ENCODE results near the gene VWF. TPM values are rescaled to one million over a fixed set of nuclear protein-coding genes. Genes with fewer than 3 reads are reported as not detected.
A peak's percentile ranks its signal among the peaks of the same experiment; 100 is the strongest.
"Not testable (repeated sequence)": the region's sequence is repeated elsewhere in the genome, so short reads cannot be mapped to it uniquely, and the experiment has no call there.

The VWF gene
- total RNA-seq, 2 experiments from 2014 or later: not detected

- DNase-seq (no peak), ATAC-seq (no peak)
- H3K9me3 Mint-ChIP-seq (ENCODE audit: insufficient read depth): no peaks in the 10 kb centered on the region
- peaks cover 5% of the 10 kb centered on the region for H3K27me3 Mint-ChIP-seq (ENCODE audit: low read depth)
- CTCF ChIA-PET: no interaction called here
- H3K27ac Mint-ChIP-seq: no peak overlapping the region
- H3K36me3 Mint-ChIP-seq (ENCODE audit: low read depth): no peaks in the 10 kb centered on the region
- POLR2A ChIA-PET: no interaction called here
- no peaks in the 10 kb centered on the region for H3K4me1 Mint-ChIP-seq (ENCODE audit: low read depth)
- no peak overlapping the region for H3K4me3 Mint-ChIP-seq
These were observed 107.7 kb downstream of the VWF start for GRCh38 chr12:6016756-6017155.

DNA sequence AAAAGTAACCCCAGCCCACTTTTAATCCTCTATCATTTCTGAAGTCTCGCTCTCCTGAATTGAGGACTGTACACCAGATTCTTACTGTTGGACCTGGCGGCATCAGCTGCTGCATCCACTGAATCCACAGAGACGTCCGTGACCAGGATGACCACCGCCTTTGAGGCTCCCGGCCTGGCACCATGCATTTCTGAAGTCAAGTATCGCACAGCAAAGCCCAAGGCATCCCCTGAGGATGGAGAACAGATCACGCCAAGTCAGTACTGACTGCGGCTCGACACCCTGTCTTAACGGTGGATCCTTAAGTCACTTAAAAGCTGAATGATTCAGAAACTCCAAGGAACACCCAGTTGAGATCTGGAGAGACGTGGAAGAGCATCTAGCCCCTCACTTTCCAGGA, 108.5 kb downstream of the VWF start:
- H3K4me3 Mint-ChIP-seq; H3K27ac Mint-ChIP-seq; H3K9me3 Mint-ChIP-seq (ENCODE audit: insufficient read depth); ATAC-seq; H3K36me3 Mint-ChIP-seq (ENCODE audit: low read depth); H3K4me1 Mint-ChIP-seq (ENCODE audit: low read depth); DNase-seq; H3K27me3 Mint-ChIP-seq (ENCODE audit: low read depth); POLR2A ChIA-PET; CTCF ChIA-PET: not testable (repeated sequence)

GRCh38 chr12:6015271-6015670, 109.2 kb downstream of the VWF start:
- H3K4me1 Mint-ChIP-seq (ENCODE audit: low read depth); POLR2A ChIA-PET; ATAC-seq; H3K9me3 Mint-ChIP-seq (ENCODE audit: insufficient read depth); H3K27ac Mint-ChIP-seq; H3K27me3 Mint-ChIP-seq (ENCODE audit: low read depth); DNase-seq; H3K36me3 Mint-ChIP-seq (ENCODE audit: low read depth); H3K4me3 Mint-ChIP-seq: not testable (repeated sequence)
- CTCF ChIA-PET: interaction anchor here (1.4 to 1.6 kb wide), 2 partner anchors 22 to 27 kb away, joined by 4 to 6 read pairs; no protein-coding TSS in a partner anchor

- H3K4me1 Mint-ChIP-seq (ENCODE audit: low read depth); CTCF ChIA-PET; H3K4me3 Mint-ChIP-seq; DNase-seq; H3K27ac Mint-ChIP-seq; H3K36me3 Mint-ChIP-seq (ENCODE audit: low read depth); POLR2A ChIA-PET; ATAC-seq; H3K9me3 Mint-ChIP-seq (ENCODE audit: insufficient read depth): not testable (repeated sequence)
- peaks cover 24% of the 10 kb centered on the region for H3K27me3 Mint-ChIP-seq (ENCODE audit: low read depth)
These were observed 113.7 kb downstream of the VWF start for GRCh38 chr12:6010631-6011350.

GRCh38 chr12:5997260-5997659, 127.2 kb downstream of the VWF start:
- peak; percentile 16 for DNase-seq
- peaks cover 24% of the 10 kb centered on the region for H3K27me3 Mint-ChIP-seq (ENCODE audit: low read depth)
- H3K4me1 Mint-ChIP-seq (ENCODE audit: low read depth): no peaks in the 10 kb centered on the region
- ChIA-PET CTCF (interaction anchor here (1.2 to 2.3 kb wide), 2 partner anchors 9 to 287 kb away, joined by 3 to 18 read pairs; no protein-coding TSS in a partner anchor), POLR2A (no interaction called here)
- no peak overlapping the region for H3K27ac Mint-ChIP-seq
- H3K36me3 Mint-ChIP-seq (ENCODE audit: low read depth): no peaks in the 10 kb centered on the region
- H3K9me3 Mint-ChIP-seq (ENCODE audit: insufficient read depth): no peaks in the 10 kb centered on the region
- H3K4me3 Mint-ChIP-seq: no peak overlapping the region
- no peak for ATAC-seq

DNA sequence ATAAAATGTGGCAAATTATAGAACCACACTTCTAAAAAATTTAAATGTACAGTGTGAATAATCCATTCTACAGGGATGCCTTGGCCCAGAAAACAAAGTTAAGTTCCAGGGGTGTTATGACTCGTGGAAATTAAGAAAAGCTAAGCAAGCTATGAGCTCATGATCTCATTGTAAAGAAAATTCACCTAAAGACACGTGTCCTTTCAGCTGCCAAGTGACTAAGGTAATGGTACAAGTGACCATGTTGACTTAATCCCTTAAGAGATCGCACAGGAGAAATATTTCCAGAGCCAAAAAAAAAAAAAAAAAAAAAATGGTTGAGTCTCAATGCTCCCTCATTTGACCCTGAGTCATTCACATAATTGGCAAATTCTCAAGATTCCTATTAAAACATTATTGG, 128.0 kb downstream of the VWF start:
- Mint-ChIP-seq H3K36me3 (ENCODE audit: low read depth) (no peaks in the 10 kb centered on the region), H3K27me3 (ENCODE audit: low read depth) (peaks cover 23% of the 10 kb centered on the region), H3K4me3 (no peak overlapping the region), H3K9me3 (ENCODE audit: insufficient read depth) (no peaks in the 10 kb centered on the region), H3K4me1 (ENCODE audit: low read depth) (no peaks in the 10 kb centered on the region), H3K27ac (no peak overlapping the region)
- ChIA-PET POLR2A (no interaction called here), CTCF (interaction anchor here (1.0 to 2.3 kb wide), 3 partner anchors 8 to 288 kb away, joined by 3 to 18 read pairs (median 3); no protein-coding TSS in a partner anchor)
- DNase-seq (no peak), ATAC-seq (no peak)

- POLR2A ChIA-PET: no interaction called here
- H3K4me1 Mint-ChIP-seq (ENCODE audit: low read depth): no peaks in the 10 kb centered on the region
- ATAC-seq (no peak), DNase-seq (peak; percentile 12)
- H3K4me3 Mint-ChIP-seq: no peak overlapping the region
- CTCF ChIA-PET: interaction anchor here (0.9 to 5.9 kb wide), 14 partner anchors 7 to 295 kb away, joined by 3 to 141 read pairs (median 8); no protein-coding TSS in a partner anchor
- peaks cover 3% of the 10 kb centered on the region for H3K27me3 Mint-ChIP-seq (ENCODE audit: low read depth)
- no peaks in the 10 kb centered on the region for H3K9me3 Mint-ChIP-seq (ENCODE audit: insufficient read depth)
- no peaks in the 10 kb centered on the region for H3K36me3 Mint-ChIP-seq (ENCODE audit: low read depth)
- no peak overlapping the region for H3K27ac Mint-ChIP-seq
These were observed 134.8 kb downstream of the VWF start for GRCh38 chr12:5989621-5990020.

DNA sequence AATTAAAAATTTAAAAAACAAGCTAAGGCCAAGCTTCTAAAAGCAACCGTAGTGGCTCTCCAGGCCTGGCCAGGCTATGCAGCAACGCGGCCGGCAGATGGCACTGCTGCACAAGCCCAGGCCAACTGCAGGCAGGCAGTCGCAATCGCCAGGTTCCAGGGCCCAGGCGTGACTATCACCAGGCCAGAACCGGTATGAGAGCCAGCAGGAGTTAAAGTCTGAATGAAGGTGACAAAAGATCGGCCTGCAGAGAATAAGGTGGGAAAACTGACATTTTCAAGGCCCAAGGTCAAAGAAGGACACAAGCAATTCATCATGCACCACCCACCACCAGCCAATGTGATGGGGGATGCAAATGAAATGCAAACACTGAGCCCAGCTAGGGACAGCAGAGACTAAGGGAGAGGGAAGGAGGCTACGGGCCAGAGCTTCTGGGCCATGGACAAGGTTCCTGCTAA, 135.8 kb downstream of the VWF start:
- POLR2A ChIA-PET: interaction anchor here (0.8 kb wide), 1 partner anchor 47 kb away, joined by 3 read pairs; no protein-coding TSS in a partner anchor
- Mint-ChIP-seq H3K9me3 (ENCODE audit: insufficient read depth) (no peaks in the 10 kb centered on the region), H3K4me3 (no peak overlapping the region), H3K27ac (no peak overlapping the region), H3K4me1 (ENCODE audit: low read depth) (no peaks in the 10 kb centered on the region), H3K27me3 (ENCODE audit: low read depth) (no peaks in the 10 kb centered on the region), H3K36me3 (ENCODE audit: low read depth) (no peaks in the 10 kb centered on the region)
- CTCF ChIA-PET: interaction anchor here (0.5 to 5.9 kb wide), 36 partner anchors 8 to 1340 kb away, joined by 3 to 141 read pairs (median 5); partner anchors contain the start of genes AKAP3 and NDUFA9
- ATAC-seq: peak; percentile 99
- DNase-seq: peak; percentile 78

- POLR2A ChIA-PET: interaction anchor here (0.8 kb wide), 1 partner anchor 47 kb away, joined by 3 read pairs; no protein-coding TSS in a partner anchor
These were observed 136.4 kb downstream of the VWF start for GRCh38 chr12:5988088-5988487.

DNA sequence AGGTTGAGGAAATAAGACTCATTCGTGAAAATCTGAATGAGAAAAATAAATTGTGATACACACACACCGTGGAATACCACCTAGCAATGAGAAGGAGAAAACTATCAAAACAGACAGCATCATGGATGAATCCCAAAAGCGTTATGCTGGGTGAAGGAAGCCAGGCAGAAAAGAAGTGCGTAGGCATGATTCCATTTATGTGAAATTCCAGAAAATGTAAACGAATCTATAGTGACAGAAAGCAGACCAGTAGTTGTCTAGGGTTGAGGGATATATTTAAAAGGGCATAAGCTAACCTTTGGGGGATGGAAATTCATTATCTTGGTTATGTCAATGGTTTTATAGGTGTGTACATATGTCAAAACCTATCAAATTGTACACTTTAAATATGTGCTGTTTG, 136.9 kb downstream of the VWF start:
- no peaks in the 10 kb centered on the region for H3K9me3 Mint-ChIP-seq (ENCODE audit: insufficient read depth)
- no peak overlapping the region for H3K4me3 Mint-ChIP-seq
- no peak overlapping the region for H3K27ac Mint-ChIP-seq
- ATAC-seq: no peak
- no peaks in the 10 kb centered on the region for H3K4me1 Mint-ChIP-seq (ENCODE audit: low read depth)
- no peak for DNase-seq
- H3K36me3 Mint-ChIP-seq (ENCODE audit: low read depth): no peaks in the 10 kb centered on the region
- ChIA-PET CTCF (interaction anchor here (0.9 to 5.9 kb wide), 17 partner anchors 8 to 347 kb away, joined by 3 to 141 read pairs (median 6); no protein-coding TSS in a partner anchor), POLR2A (no interaction called here)
- no peaks in the 10 kb centered on the region for H3K27me3 Mint-ChIP-seq (ENCODE audit: low read depth)

More at GRCh38 chr12:5988088-5988487, 136.4 kb downstream of the VWF start:
- CTCF ChIA-PET: interaction anchor here (0.5 to 5.9 kb wide), 34 partner anchors 9 to 1339 kb away, joined by 3 to 141 read pairs (median 5); partner anchors contain the start of genes AKAP3 and NDUFA9
- Mint-ChIP-seq H3K27ac (no peak overlapping the region), H3K4me1 (ENCODE audit: low read depth) (no peaks in the 10 kb centered on the region), H3K36me3 (ENCODE audit: low read depth) (no peaks in the 10 kb centered on the region), H3K9me3 (ENCODE audit: insufficient read depth) (no peaks in the 10 kb centered on the region), H3K27me3 (ENCODE audit: low read depth) (no peaks in the 10 kb centered on the region), H3K4me3 (no peak overlapping the region)
- DNase-seq (no peak), ATAC-seq (no peak)

DNA sequence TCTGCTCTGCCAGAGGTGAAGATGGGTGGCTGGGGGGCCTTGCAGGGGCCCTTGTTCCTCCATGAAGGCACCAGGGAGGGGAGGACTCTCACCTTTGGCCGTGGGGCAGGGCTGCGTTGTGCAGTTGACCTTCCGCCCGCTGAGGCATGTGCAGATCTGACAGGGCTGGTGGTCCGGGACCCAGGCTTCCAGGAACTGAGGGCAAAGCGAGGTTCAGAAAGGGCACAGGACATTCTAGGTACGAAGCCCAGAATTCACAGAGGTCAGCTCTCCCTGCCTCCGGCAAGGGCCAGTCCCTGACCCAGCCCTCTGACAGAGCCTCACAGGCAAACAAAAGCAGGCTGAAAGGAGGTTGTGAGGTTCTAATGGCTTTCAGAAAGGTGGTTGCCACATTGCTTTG, 139.0 kb downstream of the VWF start:
- Mint-ChIP-seq H3K27ac (no peak overlapping the region), H3K36me3 (ENCODE audit: low read depth) (no peaks in the 10 kb centered on the region), H3K27me3 (ENCODE audit: low read depth) (no peaks in the 10 kb centered on the region), H3K4me1 (ENCODE audit: low read depth) (no peaks in the 10 kb centered on the region), H3K4me3 (no peak overlapping the region), H3K9me3 (ENCODE audit: insufficient read depth) (no peaks in the 10 kb centered on the region)
- no peak for ATAC-seq
- ChIA-PET CTCF (no interaction called here), POLR2A (no interaction called here)
- no peak for DNase-seq

GRCh38 chr12:5984873-5985272, 139.6 kb downstream of the VWF start:
- Mint-ChIP-seq H3K27ac (no peak overlapping the region), H3K36me3 (ENCODE audit: low read depth) (no peaks in the 10 kb centered on the region), H3K9me3 (ENCODE audit: insufficient read depth) (no peaks in the 10 kb centered on the region), H3K4me3 (no peak overlapping the region), H3K27me3 (ENCODE audit: low read depth) (no peaks in the 10 kb centered on the region), H3K4me1 (ENCODE audit: low read depth) (no peaks in the 10 kb centered on the region)
- ChIA-PET POLR2A (no interaction called here), CTCF (no interaction called here)
- ATAC-seq: no peak
- no peak for DNase-seq

Data from activated CD8-positive, alpha-beta T cell treated with anti-CD3 and anti-CD28 coated beads, Interleukin-2, amount 10 ng/mL, durations not matched to agents 7 days and 5 days (primary cell).